AG10803 (cell line): ENCODE measurements around the gene CHRND.

Experiments used
- DNase-seq: peaks from one replicate; pipeline ENCODE4 v3.0.0; 2010; ENCODE audit warnings: low read depth
- H3K4me3 ChIP-seq: 2 replicates; pipeline ENCODE4 v1.5.1; 2011; ENCODE audit warnings: mild to moderate bottlenecking, low read length, control low read depth
- CTCF ChIP-seq: conservative IDR thresholded peaks from 2 replicates; pipeline ENCODE4 v1.5.1; 2011; ENCODE audit warnings: mild to moderate bottlenecking, low read length, control low read depth, inconsistent platforms

Gene CHRND

GRCh38 chr2:232485757-232486557 lies 40.0 kb upstream of the CHRND start:
- DNase-seq, result no peak
- H3K4me3 ChIP-seq, result no peak overlapping the region
- TF ChIP-seq CTCF, result no peak

GRCh38 chr2:232486558-232487384 lies 39.2 kb upstream of the CHRND start:
- no peak for DNase-seq
- H3K4me3 ChIP-seq, result no peak overlapping the region
- no peak for TF ChIP-seq CTCF

GRCh38 chr2:232487385-232488096 lies 38.4 kb upstream of the CHRND start, which contains the start of gene ECEL1:
Gene ECEL1, minus strand, starts transcription at chr2:232487834. Its CDS starts 1,181 bp downstream, at chr2:232486653.
- no peak within 1 kb of the TSS for H3K4me3 ChIP-seq
- TF ChIP-seq CTCF, result no peak
- no peak for DNase-seq

GRCh38 chr2:232488097-232488711 lies 37.8 kb upstream of the CHRND start:
- DNase-seq, result no peak
- TF ChIP-seq CTCF, result no peak
- no peak overlapping the region for H3K4me3 ChIP-seq

GRCh38 chr2:232488721-232489300 lies 37.1 kb upstream of the CHRND start:
- DNase-seq, result no peak
- TF ChIP-seq CTCF, result no peak

GRCh38 chr2:232489516-232490220 lies 36.3 kb upstream of the CHRND start:
- DNase-seq, result no peak
- no peak for TF ChIP-seq CTCF

More at GRCh38 chr2:232488721-232489300, 37.1 kb upstream of the CHRND start:
- H3K4me3 ChIP-seq, result no peak overlapping the region

More at GRCh38 chr2:232489516-232490220, 36.3 kb upstream of the CHRND start:
- H3K4me3 ChIP-seq, result no peak overlapping the region
